GM18520 (cell line): Measurements from ENCODE around the gene SLC30A7.

Experiments used
- ATAC-seq: cut with Tn5 transposase; IDR thresholded peaks from one replicate; pipeline ENCODE4 v1.9.1; 2021; ENCODE audit not compliant: unreplicated experiment

The SLC30A7 gene

GRCh38 chr1:100971021-100971420 is 75.1 kb downstream of the SLC30A7 start:
- ATAC-seq, result no peak

- no peak for ATAC-seq
Observed at GRCh38 chr1:100972185-100972584, 76.3 kb downstream of the SLC30A7 start.

GRCh38 chr1:100976936-100977335 is 81.0 kb downstream of the SLC30A7 start:
- no peak for ATAC-seq

GRCh38 chr1:100979631-100980030 is 83.7 kb downstream of the SLC30A7 start:
- no peak for ATAC-seq

GRCh38 chr1:100982793-100983192 is 86.9 kb downstream of the SLC30A7 start:
- ATAC-seq, result no peak

- no peak for ATAC-seq
Observed at GRCh38 chr1:100988121-100988520, 92.2 kb downstream of the SLC30A7 start.

GRCh38 chr1:100989306-100990077 is 93.6 kb downstream of the SLC30A7 start:
- ATAC-seq, result no peak

GRCh38 chr1:100995198-100995988 is 99.5 kb downstream of the SLC30A7 start:
- no peak for ATAC-seq

GRCh38 chr1:100998426-100998825 is 102.5 kb downstream of the SLC30A7 start:
- no peak for ATAC-seq

GRCh38 chr1:101000131-101000873 is 104.4 kb downstream of the SLC30A7 start:
- ATAC-seq, result no peak

- ATAC-seq, result peak; percentile 40
Observed at GRCh38 chr1:101002551-101002950, 106.7 kb downstream of the SLC30A7 start.

- ATAC-seq, result peak; percentile 12
Observed at GRCh38 chr1:101003012-101003650, 107.2 kb downstream of the SLC30A7 start.

GRCh38 chr1:101004061-101004460 is 108.2 kb downstream of the SLC30A7 start:
- no peak for ATAC-seq

- ATAC-seq, result no peak
Observed at GRCh38 chr1:101004670-101005069, 108.8 kb downstream of the SLC30A7 start.

- no peak for ATAC-seq
Observed at GRCh38 chr1:101005183-101005582, 109.3 kb downstream of the SLC30A7 start.

GRCh38 chr1:101005871-101006270 is 110.0 kb downstream of the SLC30A7 start:
- ATAC-seq, result no peak

- ATAC-seq, result no peak
Observed at GRCh38 chr1:101006553-101006952, 110.7 kb downstream of the SLC30A7 start.

- no peak for ATAC-seq
Observed at GRCh38 chr1:101008229-101008834, 112.4 kb downstream of the SLC30A7 start.

- ATAC-seq, result no peak
Observed at GRCh38 chr1:101013776-101014175, 117.9 kb downstream of the SLC30A7 start.

GRCh38 chr1:101017448-101017847 is 121.6 kb downstream of the SLC30A7 start:
- no peak for ATAC-seq

GRCh38 chr1:101022294-101022693 is 126.4 kb downstream of the SLC30A7 start:
- ATAC-seq, result no peak
